ENCODE measurements around the gene CCDC124.

DNA sequence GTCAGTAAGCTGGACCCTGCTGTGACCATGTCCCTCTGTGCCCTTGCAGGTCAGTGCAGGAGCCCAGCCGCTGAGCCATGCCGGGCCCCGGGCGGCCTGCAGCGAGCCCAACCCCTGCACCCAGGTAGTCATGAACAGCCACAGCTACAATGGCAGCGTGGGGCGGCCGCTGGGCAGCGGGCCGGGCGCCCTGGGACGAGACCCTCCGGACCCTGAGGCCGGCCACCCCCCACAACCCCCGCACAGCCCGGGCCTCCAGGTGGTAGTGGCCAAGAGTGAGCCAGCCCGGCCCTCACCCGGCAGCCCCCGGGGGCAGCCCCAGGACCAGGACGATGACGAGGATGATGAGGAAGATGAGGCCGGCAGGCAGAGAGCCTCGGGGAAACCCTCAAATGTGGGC is 40.9 kb downstream of the CCDC124 start:
- no peak for TF ChIP-seq EZH2 (IDR thresholded peaks at IDR 0.05; ENCODE audit: borderline replicate concordance)
- TF ChIP-seq, protein P1, sequence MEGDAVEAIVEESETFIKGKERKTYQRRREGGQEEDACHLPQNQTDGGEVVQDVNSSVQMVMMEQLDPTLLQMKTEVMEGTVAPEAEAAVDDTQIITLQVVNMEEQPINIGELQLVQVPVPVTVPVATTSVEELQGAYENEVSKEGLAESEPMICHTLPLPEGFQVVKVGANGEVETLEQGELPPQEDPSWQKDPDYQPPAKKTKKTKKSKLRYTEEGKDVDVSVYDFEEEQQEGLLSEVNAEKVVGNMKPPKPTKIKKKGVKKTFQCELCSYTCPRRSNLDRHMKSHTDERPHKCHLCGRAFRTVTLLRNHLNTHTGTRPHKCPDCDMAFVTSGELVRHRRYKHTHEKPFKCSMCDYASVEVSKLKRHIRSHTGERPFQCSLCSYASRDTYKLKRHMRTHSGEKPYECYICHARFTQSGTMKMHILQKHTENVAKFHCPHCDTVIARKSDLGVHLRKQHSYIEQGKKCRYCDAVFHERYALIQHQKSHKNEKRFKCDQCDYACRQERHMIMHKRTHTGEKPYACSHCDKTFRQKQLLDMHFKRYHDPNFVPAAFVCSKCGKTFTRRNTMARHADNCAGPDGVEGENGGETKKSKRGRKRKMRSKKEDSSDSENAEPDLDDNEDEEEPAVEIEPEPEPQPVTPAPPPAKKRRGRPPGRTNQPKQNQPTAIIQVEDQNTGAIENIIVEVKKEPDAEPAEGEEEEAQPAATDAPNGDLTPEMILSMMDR (IDR thresholded peaks at IDR 0.05; ENCODE audit: poor library complexity): no peak
